ENCODE results near the gene C1QTNF9B.

Gene C1QTNF9B

GRCh38 chr13:23865906-23866305 lies 31.4 kb downstream of the C1QTNF9B start:
- Histone ChIP-seq H3K4me3 (ENCODE audit: insufficient read length, low read depth) (no peak overlapping the region), H3K36me3 (ENCODE audit: insufficient read depth, insufficient read length, low read length) (peaks cover 9% of the 10 kb centered on the region), H3K4me1 (ENCODE audit: insufficient read depth, insufficient read length) (peaks cover 3% of the 10 kb centered on the region), H3K27me3 (ENCODE audit: insufficient read depth, insufficient read length) (no peaks in the 10 kb centered on the region), H3K9me3 (ENCODE audit: insufficient read depth, low read length) (no peaks in the 10 kb centered on the region), H3K9ac (ENCODE audit: insufficient read length, low read depth) (no peak overlapping the region)
- no peak for TF ChIP-seq SUZ12 (IDR thresholded peaks at IDR 0.05; ENCODE audit: extremely low read depth, insufficient read depth, insufficient read length)
- no peak for DNase-seq (ENCODE audit: low read depth, low spot score)

GRCh38 chr13:23865026-23865425 lies 32.3 kb downstream of the C1QTNF9B start:
- Histone ChIP-seq H3K36me3 (ENCODE audit: insufficient read depth, insufficient read length, low read length) (peaks cover 9% of the 10 kb centered on the region), H3K9me3 (ENCODE audit: insufficient read depth, low read length) (no peaks in the 10 kb centered on the region), H3K9ac (ENCODE audit: insufficient read length, low read depth) (no peak overlapping the region), H3K27me3 (ENCODE audit: insufficient read depth, insufficient read length) (no peaks in the 10 kb centered on the region), H3K4me1 (ENCODE audit: insufficient read depth, insufficient read length) (peaks cover 3% of the 10 kb centered on the region), H3K4me3 (ENCODE audit: insufficient read length, low read depth) (no peak overlapping the region)
- TF ChIP-seq ZNF274 (IDR thresholded peaks at IDR 0.05; ENCODE audit: low read depth, low read length) (no peak), YY1 (IDR thresholded peaks at IDR 0.05; ENCODE audit: insufficient read depth, insufficient read length) (no peak), SUZ12 (IDR thresholded peaks at IDR 0.05; ENCODE audit: extremely low read depth, insufficient read depth, insufficient read length) (no peak)
- no peak for DNase-seq (ENCODE audit: low read depth, low spot score)

GRCh38 chr13:23861310-23861709 lies 36.0 kb downstream of the C1QTNF9B start:
- Histone ChIP-seq H3K9me3 (ENCODE audit: insufficient read depth, low read length) (no peaks in the 10 kb centered on the region), H3K36me3 (ENCODE audit: insufficient read depth, insufficient read length, low read length) (peaks cover 9% of the 10 kb centered on the region), H3K9ac (ENCODE audit: insufficient read length, low read depth) (no peak overlapping the region), H3K27me3 (ENCODE audit: insufficient read depth, insufficient read length) (no peaks in the 10 kb centered on the region), H3K4me3 (ENCODE audit: insufficient read length, low read depth) (no peak overlapping the region), H3K4me1 (ENCODE audit: insufficient read depth, insufficient read length) (peaks cover 1% of the 10 kb centered on the region)
- TF ChIP-seq YY1 (IDR thresholded peaks at IDR 0.05; ENCODE audit: insufficient read depth, insufficient read length) (no peak), SUZ12 (IDR thresholded peaks at IDR 0.05; ENCODE audit: extremely low read depth, insufficient read depth, insufficient read length) (no peak), ZNF274 (IDR thresholded peaks at IDR 0.05; ENCODE audit: low read depth, low read length) (no peak)
- DNase-seq (ENCODE audit: low read depth, low spot score): no peak

- Histone ChIP-seq H3K27me3 (ENCODE audit: insufficient read depth, insufficient read length) (no peaks in the 10 kb centered on the region), H3K4me1 (ENCODE audit: insufficient read depth, insufficient read length) (no peaks in the 10 kb centered on the region), H3K9ac (ENCODE audit: insufficient read length, low read depth) (no peak overlapping the region), H3K9me3 (ENCODE audit: insufficient read depth, low read length) (no peaks in the 10 kb centered on the region), H3K4me3 (ENCODE audit: insufficient read length, low read depth) (no peak overlapping the region), H3K36me3 (ENCODE audit: insufficient read depth, insufficient read length, low read length) (peaks cover 9% of the 10 kb centered on the region)
- TF ChIP-seq SUZ12 (IDR thresholded peaks at IDR 0.05; ENCODE audit: extremely low read depth, insufficient read depth, insufficient read length) (no peak), ZNF274 (IDR thresholded peaks at IDR 0.05; ENCODE audit: low read depth, low read length) (no peak), YY1 (IDR thresholded peaks at IDR 0.05; ENCODE audit: insufficient read depth, insufficient read length) (no peak)
- no peak for DNase-seq (ENCODE audit: low read depth, low spot score)
These were observed 37.4 kb downstream of the C1QTNF9B start for GRCh38 chr13:23859904-23860303.

- H3K27me3 ChIP-seq (ENCODE audit: insufficient read depth, insufficient read length): no peaks in the 10 kb centered on the region
- no peaks in the 10 kb centered on the region for H3K9me3 ChIP-seq (ENCODE audit: insufficient read depth, low read length)
- H3K9ac ChIP-seq (ENCODE audit: insufficient read length, low read depth): no peak overlapping the region
- H3K4me1 ChIP-seq (ENCODE audit: insufficient read depth, insufficient read length): no peaks in the 10 kb centered on the region
- H3K36me3 ChIP-seq (ENCODE audit: insufficient read depth, insufficient read length, low read length): peaks cover 9% of the 10 kb centered on the region
- DNase-seq (ENCODE audit: low read depth, low spot score): no peak
- no peak overlapping the region for H3K4me3 ChIP-seq (ENCODE audit: insufficient read length, low read depth)
- TF ChIP-seq SUZ12 (IDR thresholded peaks at IDR 0.05; ENCODE audit: extremely low read depth, insufficient read depth, insufficient read length) (no peak), YY1 (IDR thresholded peaks at IDR 0.05; ENCODE audit: insufficient read depth, insufficient read length) (no peak), ZNF274 (IDR thresholded peaks at IDR 0.05; ENCODE audit: low read depth, low read length) (no peak)
These were observed 37.8 kb downstream of the C1QTNF9B start for GRCh38 chr13:23859455-23859854.

- DNase-seq (ENCODE audit: low read depth, low spot score): no peak
- Histone ChIP-seq H3K4me1 (ENCODE audit: insufficient read depth, insufficient read length) (no peaks in the 10 kb centered on the region), H3K4me3 (ENCODE audit: insufficient read length, low read depth) (no peak overlapping the region), H3K9ac (ENCODE audit: insufficient read length, low read depth) (no peak overlapping the region), H3K9me3 (ENCODE audit: insufficient read depth, low read length) (no peaks in the 10 kb centered on the region), H3K27me3 (ENCODE audit: insufficient read depth, insufficient read length) (no peaks in the 10 kb centered on the region), H3K36me3 (ENCODE audit: insufficient read depth, insufficient read length, low read length) (peaks cover 9% of the 10 kb centered on the region)
- TF ChIP-seq YY1 (IDR thresholded peaks at IDR 0.05; ENCODE audit: insufficient read depth, insufficient read length) (no peak), SUZ12 (IDR thresholded peaks at IDR 0.05; ENCODE audit: extremely low read depth, insufficient read depth, insufficient read length) (no peak), ZNF274 (IDR thresholded peaks at IDR 0.05; ENCODE audit: low read depth, low read length) (no peak)
These were observed 38.8 kb downstream of the C1QTNF9B start for GRCh38 chr13:23858546-23858945.

GRCh38 chr13:23856008-23856750 lies 41.1 kb downstream of the C1QTNF9B start:
- peaks cover 5% of the 10 kb centered on the region for H3K36me3 ChIP-seq (ENCODE audit: insufficient read depth, insufficient read length, low read length)
- DNase-seq (ENCODE audit: low read depth, low spot score): no peak

More at GRCh38 chr13:23856008-23856750, 41.1 kb downstream of the C1QTNF9B start:
- no peaks in the 10 kb centered on the region for H3K9me3 ChIP-seq (ENCODE audit: insufficient read depth, low read length)
- no peak overlapping the region for H3K4me3 ChIP-seq (ENCODE audit: insufficient read length, low read depth)
- H3K27me3 ChIP-seq (ENCODE audit: insufficient read depth, insufficient read length): no peaks in the 10 kb centered on the region
- TF ChIP-seq ZNF274 (IDR thresholded peaks at IDR 0.05; ENCODE audit: low read depth, low read length) (no peak), SUZ12 (IDR thresholded peaks at IDR 0.05; ENCODE audit: extremely low read depth, insufficient read depth, insufficient read length) (no peak), YY1 (IDR thresholded peaks at IDR 0.05; ENCODE audit: insufficient read depth, insufficient read length) (no peak)
- no peaks in the 10 kb centered on the region for H3K4me1 ChIP-seq (ENCODE audit: insufficient read depth, insufficient read length)
- no peak overlapping the region for H3K9ac ChIP-seq (ENCODE audit: insufficient read length, low read depth)
